Measurements from ENCODE around the gene ECE1. TPM values are rescaled to one million over a fixed set of nuclear protein-coding genes. Genes with fewer than 3 reads are reported as not detected.

ECE1 gene
- total RNA-seq, 1 donor from 2014 or later, result 139 TPM

DNA sequence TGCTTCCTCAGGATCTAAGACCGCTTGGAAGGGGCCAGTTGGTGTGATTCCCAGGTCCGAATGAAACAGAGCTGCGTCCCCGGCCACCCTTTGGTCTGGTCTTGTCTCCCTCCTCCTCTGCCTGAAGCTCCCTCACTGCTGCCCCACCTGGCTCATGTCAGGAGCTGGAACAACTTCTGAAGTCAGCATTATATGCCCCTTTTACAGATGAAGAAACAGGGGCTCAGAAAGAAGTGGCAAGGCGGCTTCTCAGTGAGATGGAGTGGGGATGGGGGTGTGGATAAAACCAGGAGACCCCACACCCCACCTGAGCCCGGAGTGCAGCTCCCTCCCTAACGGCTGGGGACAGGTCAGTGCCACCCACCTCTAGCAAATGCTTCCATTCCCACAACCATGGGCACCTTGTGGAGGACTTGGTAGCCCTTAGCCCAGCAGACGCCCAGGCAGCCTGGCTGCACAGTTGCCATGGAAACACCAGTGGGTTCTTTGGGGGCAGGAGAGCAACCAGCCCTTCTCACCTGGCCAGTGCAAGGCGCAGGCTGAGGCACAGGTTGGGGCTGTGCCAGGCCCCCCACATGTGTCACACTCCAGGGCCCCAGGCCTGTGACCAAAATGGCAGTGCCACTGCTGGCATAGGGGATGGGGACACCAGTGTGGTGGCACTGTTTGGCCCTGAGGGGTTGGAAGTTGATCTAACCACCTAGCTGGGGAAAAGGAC lies 31.9 kb upstream of the ECE1 start:
- intact Hi-C loops (cut with micrococcal nuclease), result loop anchor here (10.0 kb wide), 1 partner anchor 453 kb away; no protein-coding TSS in a partner anchor
- H3K4me3 Mint-ChIP-seq, result peak overlapping the region; percentile 37
- peaks cover 49% of the 10 kb centered on the region for H3K4me1 Mint-ChIP-seq (ENCODE audit: low read depth)
- peaks cover 24% of the 10 kb centered on the region for H3K36me3 Mint-ChIP-seq (ENCODE audit: low read depth)
- DNase-seq (ENCODE audit: low spot score), result no peak
- H3K27me3 Mint-ChIP-seq (ENCODE audit: insufficient read depth), result peaks cover 2% of the 10 kb centered on the region
- peak overlapping the region; percentile 65 for H3K27ac Mint-ChIP-seq
- no peaks in the 10 kb centered on the region for H3K9me3 Mint-ChIP-seq

DNA sequence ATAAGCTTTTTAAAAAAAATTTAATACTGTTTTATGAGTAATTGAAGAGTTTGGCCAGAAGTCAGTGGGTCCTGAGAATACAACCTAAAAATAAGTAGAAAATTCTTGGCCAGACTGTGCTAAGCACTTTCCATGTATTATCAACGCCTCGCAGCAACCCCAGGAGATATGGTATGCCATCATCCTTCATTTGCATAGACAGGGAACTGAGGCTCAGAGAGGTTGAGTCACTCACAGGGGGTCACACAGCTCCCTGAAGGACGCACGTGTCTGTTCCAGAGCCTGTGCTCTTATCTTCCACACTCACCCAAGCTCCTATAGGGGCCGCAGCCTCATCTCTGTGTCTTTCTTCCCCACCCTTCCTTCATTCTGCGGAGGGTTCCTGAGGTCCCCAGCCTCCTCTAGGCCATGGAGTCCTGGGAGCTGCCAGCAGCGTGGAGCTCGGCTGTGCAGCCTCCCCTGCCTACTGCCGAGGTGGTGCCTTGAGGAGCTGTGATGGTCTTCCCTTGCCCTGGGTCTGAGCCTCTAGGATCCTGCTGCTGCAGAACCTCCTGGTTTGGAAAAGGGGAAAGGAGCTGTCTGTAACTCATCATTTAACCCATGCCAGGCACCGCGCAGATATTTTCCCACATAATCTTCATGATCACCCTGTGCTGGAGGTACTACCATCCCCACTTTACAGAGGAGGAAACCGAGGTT lies 30.3 kb upstream of the ECE1 start:
- intact Hi-C loops (cut with micrococcal nuclease), result loop anchor here (10.0 kb wide), 1 partner anchor 454 kb away; no protein-coding TSS in a partner anchor
- no peak overlapping the region for H3K27ac Mint-ChIP-seq

DNA sequence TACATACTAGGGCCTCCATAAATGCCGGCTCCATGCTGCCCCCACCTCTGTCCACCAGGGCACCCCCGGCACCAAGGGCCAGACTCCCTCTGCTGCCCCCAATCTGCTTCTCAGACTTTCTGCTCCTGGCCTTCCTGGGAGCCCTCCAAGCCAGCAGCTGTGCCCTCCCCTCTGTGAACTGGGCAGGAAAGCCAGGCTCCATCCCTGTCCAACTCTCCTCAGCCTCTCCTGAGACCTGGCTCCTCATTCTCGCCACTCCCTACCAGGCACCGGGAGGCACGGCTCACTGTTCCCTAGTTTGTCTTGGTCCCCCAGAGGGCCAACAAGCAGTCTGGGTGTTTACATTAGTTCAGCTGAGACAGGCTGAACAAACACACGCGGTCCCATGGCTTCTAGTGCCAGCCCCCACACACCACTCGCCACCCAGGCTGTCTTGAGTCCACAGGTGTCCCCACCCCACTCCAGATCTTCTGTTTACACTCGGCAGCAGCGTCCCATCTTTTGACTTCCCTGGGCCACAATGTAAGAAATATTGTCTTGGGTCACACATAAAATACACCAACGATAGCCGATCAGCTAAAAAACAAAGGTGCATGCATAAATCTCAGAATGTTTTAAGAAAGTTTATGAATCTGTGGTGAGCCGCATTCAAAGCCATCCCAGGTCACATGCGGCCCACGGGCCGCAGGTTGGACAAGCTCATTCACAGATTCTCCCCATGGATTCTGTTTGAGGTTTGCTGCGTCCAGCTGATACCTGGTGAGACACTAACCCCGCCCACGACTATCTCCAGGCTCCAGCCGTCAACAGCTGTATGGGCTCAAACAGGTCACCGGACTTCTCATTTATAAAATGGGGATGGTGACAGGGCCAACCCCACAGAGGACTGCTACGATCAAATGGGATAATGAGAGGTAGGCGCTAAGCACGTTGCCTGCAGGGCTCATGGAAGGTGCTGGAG lies 29.5 kb upstream of the ECE1 start:
- no peak overlapping the region for H3K4me3 Mint-ChIP-seq
- no peak for DNase-seq (ENCODE audit: low spot score)
- peak overlapping the region; percentile 52 for H3K27ac Mint-ChIP-seq
- intact Hi-C loops (cut with micrococcal nuclease), result loop anchor here (10.0 kb wide), 1 partner anchor 455 kb away; no protein-coding TSS in a partner anchor
- H3K9me3 Mint-ChIP-seq, result no peaks in the 10 kb centered on the region
- H3K27me3 Mint-ChIP-seq (ENCODE audit: insufficient read depth), result peaks cover 2% of the 10 kb centered on the region
- peaks cover 18% of the 10 kb centered on the region for H3K36me3 Mint-ChIP-seq (ENCODE audit: low read depth)
- peaks cover 30% of the 10 kb centered on the region for H3K4me1 Mint-ChIP-seq (ENCODE audit: low read depth)

More for the DNA sequence above, 30.3 kb upstream of the ECE1 start:
- H3K4me3 Mint-ChIP-seq, result no peak overlapping the region
- no peak for DNase-seq (ENCODE audit: low spot score)
- peaks cover 21% of the 10 kb centered on the region for H3K36me3 Mint-ChIP-seq (ENCODE audit: low read depth)
- H3K27me3 Mint-ChIP-seq (ENCODE audit: insufficient read depth), result peaks cover 2% of the 10 kb centered on the region
- no peaks in the 10 kb centered on the region for H3K9me3 Mint-ChIP-seq
- peaks cover 35% of the 10 kb centered on the region for H3K4me1 Mint-ChIP-seq (ENCODE audit: low read depth)

DNA sequence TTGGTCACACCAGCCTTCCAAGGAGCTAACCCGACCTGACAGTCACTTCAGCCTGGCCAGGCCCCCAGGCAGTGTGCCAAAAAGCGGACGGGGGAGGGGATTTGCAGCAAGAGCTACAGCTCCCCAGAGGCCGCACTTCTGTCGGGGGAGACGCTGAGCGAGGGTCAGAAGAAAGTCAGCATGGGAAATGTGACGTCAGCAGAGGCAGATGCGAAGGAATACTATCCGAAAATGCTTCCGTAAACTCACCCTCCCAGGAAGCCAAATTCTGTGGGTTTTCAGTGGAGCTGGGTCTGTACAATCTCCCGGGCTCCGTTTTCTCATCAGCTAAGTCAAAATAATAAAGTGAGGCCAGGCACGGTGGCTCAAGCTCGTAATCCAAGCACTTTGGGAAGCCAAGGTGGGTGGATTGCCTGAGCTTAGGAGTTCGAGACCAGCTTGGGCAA lies 28.5 kb upstream of the ECE1 start:
- no peak overlapping the region for H3K4me3 Mint-ChIP-seq
- H3K9me3 Mint-ChIP-seq, result no peaks in the 10 kb centered on the region
- H3K4me1 Mint-ChIP-seq (ENCODE audit: low read depth), result peaks cover 25% of the 10 kb centered on the region
- intact Hi-C loops (cut with micrococcal nuclease), result no loop called here
- DNase-seq (ENCODE audit: low spot score), result no peak
- no peak overlapping the region for H3K27ac Mint-ChIP-seq
- H3K27me3 Mint-ChIP-seq (ENCODE audit: insufficient read depth), result no peaks in the 10 kb centered on the region
- H3K36me3 Mint-ChIP-seq (ENCODE audit: low read depth), result peaks cover 21% of the 10 kb centered on the region

DNA sequence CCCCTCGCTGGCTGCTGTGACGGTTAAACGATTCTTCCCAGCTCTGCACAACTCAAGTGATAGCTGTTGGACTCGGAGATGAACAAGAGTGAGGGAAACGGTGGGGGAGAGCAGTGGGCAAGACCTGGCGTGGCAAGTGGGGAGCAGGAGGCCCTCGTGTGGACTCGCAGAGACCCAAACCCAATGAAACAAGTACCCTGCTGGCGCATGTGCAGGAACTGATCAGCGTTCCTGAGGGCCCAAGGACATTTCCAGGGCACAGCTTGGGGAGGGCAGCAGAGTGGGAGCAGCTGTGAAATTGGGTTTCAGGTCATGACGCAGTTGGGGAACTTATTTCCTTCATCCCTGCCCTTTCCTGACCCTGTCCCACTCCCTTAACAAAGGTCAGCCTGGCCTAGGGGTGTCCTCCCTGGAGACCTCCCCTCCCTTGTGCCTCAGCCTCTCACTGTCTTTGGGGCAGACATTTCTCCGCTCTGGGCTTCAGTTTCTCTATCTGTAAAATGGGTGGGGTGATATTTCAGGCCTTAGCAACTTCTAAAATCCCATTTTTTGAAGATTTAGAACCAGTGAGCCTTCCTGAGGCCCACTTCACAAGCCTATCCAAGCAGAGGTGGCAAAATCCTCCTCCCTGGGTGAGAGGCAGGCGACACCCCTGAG lies 27.9 kb upstream of the ECE1 start:
- Mint-ChIP-seq H3K27me3 (ENCODE audit: insufficient read depth) (no peaks in the 10 kb centered on the region), H3K4me1 (ENCODE audit: low read depth) (peaks cover 25% of the 10 kb centered on the region), H3K27ac (no peak overlapping the region), H3K4me3 (no peak overlapping the region), H3K36me3 (ENCODE audit: low read depth) (peaks cover 20% of the 10 kb centered on the region), H3K9me3 (no peaks in the 10 kb centered on the region)
- no peak for DNase-seq (ENCODE audit: low spot score)
- intact Hi-C loops (cut with micrococcal nuclease), result no loop called here

DNA sequence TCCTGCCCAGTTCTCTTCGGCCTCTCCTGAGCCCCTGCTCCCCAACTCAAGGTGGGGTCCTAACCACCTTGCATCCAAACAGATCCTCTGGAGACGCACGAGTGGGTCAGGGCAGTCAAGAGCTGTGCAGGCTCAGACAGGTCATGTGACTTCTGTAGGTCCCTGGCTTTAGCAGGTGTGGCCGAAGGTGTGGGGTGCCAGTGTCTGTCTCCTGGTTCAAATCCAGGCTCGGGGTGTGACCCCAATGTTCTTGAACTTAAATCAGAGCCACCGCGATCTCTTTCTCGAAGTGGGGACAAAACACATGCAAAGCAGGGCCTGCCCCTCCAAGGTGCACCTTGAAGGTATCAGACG lies 27.4 kb upstream of the ECE1 start:
- Mint-ChIP-seq H3K36me3 (ENCODE audit: low read depth) (peaks cover 20% of the 10 kb centered on the region), H3K9me3 (no peaks in the 10 kb centered on the region), H3K4me3 (no peak overlapping the region), H3K27me3 (ENCODE audit: insufficient read depth) (no peaks in the 10 kb centered on the region), H3K4me1 (ENCODE audit: low read depth) (peaks cover 25% of the 10 kb centered on the region), H3K27ac (no peak overlapping the region)
- no peak for DNase-seq (ENCODE audit: low spot score)
- intact Hi-C loops (cut with micrococcal nuclease), result no loop called here

DNA sequence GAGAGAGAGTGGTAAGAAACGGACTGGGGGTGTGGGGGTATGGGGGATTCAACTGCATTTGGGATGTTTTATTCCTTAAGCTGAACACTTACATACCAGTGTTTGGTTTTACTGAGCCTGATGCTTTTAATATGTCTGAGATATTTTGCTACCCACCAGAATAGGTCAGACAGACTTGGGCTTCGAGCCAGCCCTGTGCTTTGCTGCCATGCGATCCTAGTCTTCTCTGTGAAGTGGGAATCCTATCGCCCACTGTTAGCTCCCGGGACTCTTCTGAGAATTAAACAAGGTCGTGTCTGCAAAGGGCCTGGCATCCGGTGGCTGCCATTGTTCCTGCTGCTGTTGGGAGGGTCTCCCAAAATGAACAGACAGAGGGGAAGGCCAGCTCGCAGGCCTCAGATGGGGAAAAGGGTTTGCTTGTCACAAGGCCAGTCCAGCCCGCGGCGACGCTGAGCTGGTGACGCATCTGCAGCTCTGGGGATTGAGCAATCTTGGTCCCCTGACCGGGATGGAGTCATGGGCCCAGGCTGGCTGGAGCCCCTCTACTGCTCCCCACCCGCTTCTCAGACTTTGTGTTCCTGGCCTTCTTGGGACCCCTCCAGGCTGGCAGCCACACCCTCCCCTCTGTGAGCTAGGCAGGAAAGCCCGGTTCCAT lies 26.9 kb upstream of the ECE1 start:
- Mint-ChIP-seq H3K36me3 (ENCODE audit: low read depth) (peaks cover 20% of the 10 kb centered on the region), H3K4me1 (ENCODE audit: low read depth) (peaks cover 21% of the 10 kb centered on the region), H3K4me3 (no peak overlapping the region), H3K27ac (no peak overlapping the region), H3K9me3 (no peaks in the 10 kb centered on the region), H3K27me3 (ENCODE audit: insufficient read depth) (no peaks in the 10 kb centered on the region)
- DNase-seq (ENCODE audit: low spot score), result no peak
- intact Hi-C loops (cut with micrococcal nuclease), result no loop called here

DNA sequence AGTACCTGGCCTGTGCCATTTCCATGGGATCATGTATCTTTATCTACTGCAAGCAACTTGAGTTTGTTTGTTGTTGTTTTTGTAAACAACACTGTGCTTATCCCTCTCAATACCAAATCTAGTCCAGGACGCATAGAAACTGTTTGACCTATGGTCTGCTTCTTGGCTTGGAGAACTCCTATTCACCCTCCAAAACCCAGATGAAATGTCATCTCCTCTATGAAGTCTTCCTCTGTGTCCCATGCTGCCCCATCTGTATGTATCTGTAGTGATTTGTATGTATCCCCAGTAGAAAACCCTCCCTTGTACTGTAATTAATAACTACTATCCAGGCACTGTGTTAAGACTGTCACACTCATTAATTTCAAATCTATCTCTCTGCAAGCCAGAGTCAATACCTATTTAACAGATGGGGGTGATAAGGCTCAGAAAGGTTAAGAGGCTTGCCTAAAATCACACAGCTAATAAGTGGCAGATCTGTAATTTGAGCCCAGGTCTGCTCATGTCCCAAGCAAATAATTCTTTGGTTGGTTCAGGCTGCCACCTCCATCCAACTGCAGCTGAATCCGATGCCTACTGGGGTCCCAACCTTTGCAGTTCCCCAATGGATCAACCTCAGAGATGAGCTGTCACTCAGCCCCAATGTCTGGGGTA lies 24.6 kb upstream of the ECE1 start:
- Mint-ChIP-seq H3K4me3 (no peak overlapping the region), H3K9me3 (no peaks in the 10 kb centered on the region), H3K27me3 (ENCODE audit: insufficient read depth) (no peaks in the 10 kb centered on the region), H3K4me1 (ENCODE audit: low read depth) (peaks cover 33% of the 10 kb centered on the region), H3K27ac (peak overlapping the region; percentile 36), H3K36me3 (ENCODE audit: low read depth) (peaks cover 24% of the 10 kb centered on the region)
- intact Hi-C loops (cut with micrococcal nuclease), result no loop called here
- no peak for DNase-seq (ENCODE audit: low spot score)

DNA sequence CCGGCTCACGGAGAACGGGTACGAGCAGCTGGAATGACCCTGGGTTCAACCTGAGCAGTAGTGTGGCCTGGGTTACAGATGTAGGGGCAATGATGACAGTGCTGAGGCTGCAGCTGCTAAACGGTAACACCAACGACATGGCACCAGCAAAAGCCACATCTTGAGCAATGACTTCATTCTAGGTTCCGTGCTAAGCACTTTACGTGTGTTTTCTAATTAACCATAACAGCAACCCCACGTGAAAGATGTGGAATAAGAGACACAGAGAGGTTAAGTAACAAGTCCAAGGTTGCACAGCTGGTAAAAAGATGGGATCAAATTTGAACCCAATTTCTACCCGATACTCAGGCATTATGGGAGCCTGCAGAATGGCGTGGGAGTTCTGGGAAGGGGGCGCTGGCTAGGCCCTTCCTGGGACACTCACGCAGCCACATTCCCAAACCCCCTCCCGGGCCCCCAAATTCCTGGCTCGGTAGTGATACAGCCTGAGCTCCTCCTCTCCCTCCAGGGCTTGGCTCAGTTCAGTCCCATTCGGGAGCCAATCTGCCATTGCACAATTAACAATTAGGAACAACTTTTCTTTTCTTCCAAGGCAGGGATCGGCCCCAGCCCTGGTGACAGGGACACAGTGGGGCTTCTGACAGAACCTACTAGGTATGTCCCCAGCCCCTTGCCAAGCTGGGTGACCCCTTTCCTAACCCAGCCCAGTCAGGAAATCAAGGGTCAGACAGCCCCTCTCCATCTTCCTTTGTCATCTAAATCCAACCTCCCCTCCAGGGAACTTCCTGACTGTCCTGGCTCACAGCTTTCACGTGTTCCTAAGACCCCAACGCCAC lies 23.8 kb upstream of the ECE1 start:
- Mint-ChIP-seq H3K4me1 (ENCODE audit: low read depth) (peaks cover 33% of the 10 kb centered on the region), H3K27me3 (ENCODE audit: insufficient read depth) (no peaks in the 10 kb centered on the region), H3K36me3 (ENCODE audit: low read depth) (peaks cover 24% of the 10 kb centered on the region), H3K27ac (peak overlapping the region; percentile 36), H3K4me3 (no peak overlapping the region), H3K9me3 (no peaks in the 10 kb centered on the region)
- intact Hi-C loops (cut with micrococcal nuclease), result no loop called here
- DNase-seq (ENCODE audit: low spot score), result no peak

DNA sequence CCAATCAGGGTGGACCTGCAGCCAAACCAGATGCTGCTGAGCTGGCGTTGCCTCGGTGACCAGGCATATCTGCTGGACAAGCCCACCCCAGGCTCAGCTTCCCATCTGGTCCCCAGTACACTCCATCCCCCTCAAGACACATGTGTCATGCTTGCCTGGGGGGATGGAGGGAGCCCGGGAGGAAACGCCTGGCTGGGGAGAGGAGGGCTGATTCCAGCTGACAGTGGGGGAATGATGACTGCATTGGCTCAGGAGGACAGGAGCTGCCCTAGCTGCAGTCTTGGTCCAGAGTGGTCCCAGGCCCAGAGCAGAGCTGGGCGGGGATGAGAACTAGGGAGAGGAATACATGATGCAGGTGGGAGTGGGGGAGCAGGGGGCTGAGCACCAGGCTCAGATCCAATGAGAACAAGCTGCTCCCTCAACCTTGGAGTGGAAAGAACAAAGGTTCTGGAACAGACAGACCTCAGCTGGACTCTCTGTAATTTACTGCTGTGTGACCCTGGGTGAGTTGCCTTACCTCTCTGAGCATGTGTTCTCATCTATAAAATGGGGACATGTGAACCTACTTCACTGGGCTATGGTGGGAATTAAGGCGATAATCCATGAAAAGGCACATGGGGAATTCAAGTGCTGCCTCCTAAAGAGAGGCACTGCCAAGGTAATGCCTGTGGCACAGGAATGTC lies 23.1 kb upstream of the ECE1 start:
- Mint-ChIP-seq H3K36me3 (ENCODE audit: low read depth) (peaks cover 24% of the 10 kb centered on the region), H3K4me3 (no peak overlapping the region), H3K27me3 (ENCODE audit: insufficient read depth) (no peaks in the 10 kb centered on the region), H3K9me3 (no peaks in the 10 kb centered on the region), H3K27ac (no peak overlapping the region), H3K4me1 (ENCODE audit: low read depth) (peaks cover 33% of the 10 kb centered on the region)
- DNase-seq (ENCODE audit: low spot score), result no peak
- intact Hi-C loops (cut with micrococcal nuclease), result no loop called here
